ENCODE data around the gene TRPV4.

TRPV4 gene

DNA sequence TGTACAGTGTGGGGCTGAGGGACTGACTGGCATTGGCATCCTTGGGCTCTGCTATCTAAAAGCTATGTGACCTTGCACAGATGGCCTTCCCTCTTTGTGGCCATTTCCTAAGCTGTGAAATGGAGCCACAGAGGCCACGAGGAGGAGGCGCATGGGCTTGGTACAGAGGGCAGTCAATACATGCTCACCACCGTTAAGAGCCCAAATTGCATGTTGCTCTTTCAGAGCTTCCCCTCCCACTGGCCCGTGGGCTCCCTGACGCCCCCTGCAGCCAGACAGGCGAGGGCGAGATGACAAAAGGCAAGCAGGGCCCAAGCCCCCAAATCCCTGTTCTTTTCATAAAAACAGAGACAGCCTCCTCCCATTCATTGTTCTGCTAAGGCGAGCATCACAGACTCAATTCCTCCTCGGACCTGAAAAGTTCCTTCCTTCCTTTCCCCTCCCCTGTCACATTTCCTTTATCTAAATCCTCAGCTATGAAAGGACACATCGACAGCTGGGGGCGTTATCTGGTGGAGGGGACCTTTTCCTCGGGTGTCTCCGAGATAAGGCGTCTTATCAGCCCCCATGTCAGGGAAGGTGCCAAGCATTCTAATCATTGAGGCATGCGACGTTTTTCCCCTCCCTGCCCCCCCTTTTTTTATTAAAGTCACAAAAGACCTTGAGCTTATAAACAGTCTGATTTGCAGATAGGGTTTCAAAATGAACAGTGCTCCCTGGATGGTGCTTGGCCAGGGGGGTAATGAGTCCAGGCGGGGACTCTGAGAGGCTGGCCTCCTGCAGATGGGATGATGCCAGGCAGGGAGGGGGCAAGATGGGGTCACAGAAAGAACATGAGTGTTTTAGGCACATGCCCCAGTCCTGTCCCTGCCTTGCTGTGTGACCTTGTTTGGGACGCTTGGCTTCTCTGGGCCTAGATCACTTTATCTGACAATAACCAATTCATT, 93.2 kb downstream of the TRPV4 start:
- no peak for DNase-seq

DNA sequence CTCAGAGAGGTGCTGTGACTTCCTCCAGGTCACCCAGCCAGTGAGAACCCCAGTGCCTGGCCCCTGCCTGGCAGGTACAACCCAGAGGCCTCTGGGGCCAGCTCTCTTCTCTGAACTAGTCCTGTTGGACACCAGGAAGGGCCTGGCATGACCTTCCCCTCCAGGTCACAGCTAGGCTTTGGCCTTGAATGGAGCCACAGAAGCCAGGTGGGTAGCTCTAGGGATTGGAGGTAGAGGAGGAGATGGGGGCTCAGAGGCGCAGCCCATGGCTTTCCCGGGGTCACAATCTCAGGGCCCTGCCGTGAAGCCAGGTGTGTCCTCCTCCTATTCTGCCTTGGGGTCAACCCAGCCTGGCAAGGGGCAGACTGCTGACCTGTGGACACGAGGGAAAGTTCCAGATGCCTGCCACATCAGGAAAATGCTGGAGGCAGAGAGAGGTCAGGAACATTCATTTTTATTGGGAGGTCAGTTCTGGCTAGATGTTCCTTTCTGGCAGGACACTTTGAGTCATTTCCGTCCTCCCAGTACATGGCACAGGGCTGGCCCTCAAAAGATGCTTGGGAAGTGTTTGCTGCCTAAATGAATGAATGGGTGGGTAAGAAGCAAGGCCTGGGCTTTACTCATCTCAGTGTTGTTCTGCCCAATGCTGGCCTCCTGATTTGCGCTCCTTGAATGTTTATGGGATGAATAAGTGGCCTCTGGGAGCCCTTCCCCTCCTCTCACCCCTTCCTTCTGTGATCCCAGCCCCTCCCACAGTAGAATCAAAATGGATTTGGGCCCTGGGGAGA, 94.1 kb downstream of the TRPV4 start:
- DNase-seq, result no peak

DNA sequence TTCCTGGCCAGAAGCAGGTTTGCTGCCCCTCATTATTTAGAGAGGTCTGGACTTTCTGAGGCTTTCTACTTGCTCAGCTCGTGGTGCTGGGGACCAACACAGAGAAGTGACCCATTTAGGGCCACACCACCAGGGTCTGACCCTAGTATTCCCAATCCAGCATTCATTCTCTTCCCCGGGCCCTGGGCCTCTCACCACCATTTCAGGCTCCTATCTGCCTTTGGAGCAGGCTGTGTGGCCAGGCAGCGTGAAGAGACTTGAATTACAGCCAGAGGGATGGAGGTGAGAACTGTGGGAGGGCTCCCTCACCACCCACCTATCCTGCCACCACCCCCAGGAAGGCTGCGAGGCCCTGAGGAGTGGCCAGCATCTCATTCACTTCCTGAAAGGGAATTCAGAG, 95.0 kb downstream of the TRPV4 start:
- DNase-seq, result no peak

DNA sequence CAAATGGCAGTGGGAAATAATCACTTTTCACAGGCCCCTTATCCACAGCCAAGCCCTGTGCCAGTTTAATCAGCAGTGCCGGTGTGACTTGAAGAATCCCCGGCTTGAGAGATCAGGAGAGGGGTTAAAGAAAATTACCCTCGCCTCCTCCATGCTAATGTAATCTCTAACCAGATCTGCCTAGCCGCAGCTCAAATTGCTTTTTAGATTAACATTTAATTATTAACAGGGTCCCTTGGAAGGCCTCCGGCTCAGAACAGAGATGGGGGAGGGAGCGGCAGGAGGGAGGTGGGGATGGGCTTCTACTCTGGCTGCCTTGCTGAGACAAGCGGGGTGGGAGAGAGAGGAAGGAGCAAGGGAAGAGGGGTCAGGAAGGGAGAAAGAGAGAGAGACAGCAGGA, 95.6 kb downstream of the TRPV4 start:
- DNase-seq, result no peak

DNA sequence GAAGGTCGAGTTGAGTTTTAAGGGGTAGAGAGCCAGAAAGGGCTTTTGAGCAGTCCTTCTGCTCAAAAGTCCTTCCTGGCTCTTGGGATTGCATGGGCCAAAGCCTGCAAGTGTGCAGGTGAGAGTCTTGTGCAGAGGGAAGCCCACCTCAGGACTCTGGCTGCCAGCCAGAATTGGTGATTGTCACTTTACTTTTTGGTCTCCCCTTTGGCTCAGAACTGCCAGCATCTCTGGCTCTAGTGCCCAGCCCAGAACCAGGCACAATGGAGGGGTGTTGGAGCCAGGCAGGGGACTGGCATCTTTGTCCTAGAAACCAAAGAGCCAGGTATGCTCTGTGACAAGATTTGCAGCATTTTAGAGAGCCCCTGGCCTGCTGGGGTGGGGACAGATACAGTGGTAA, 96.1 kb downstream of the TRPV4 start:
- no peak for DNase-seq

DNA sequence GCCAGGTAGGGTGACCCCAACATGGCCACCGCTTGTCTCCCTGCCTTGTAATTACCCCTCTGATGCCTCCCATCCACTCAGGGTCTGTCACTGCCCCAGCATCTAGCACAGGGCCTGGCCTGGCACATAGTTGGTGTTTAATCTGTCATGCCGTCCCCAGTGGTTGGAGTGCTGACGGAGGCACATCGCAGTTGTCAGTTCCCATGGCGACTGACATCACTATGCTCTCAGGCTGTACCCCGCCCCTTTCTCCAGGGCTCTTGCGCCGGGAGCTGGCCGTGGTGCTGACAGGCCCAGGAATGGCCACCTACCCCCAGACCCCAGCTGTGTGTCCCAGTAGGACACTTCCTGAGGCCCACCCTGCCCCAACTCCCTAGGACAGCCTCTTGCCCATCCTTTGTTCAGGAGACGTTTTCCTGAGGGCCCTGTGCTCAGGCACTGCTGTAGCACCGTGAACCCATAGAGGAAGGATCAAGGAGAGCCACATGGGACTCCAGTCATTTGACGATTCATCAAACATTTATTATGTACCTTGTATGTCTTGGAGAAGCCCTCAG, 96.6 kb downstream of the TRPV4 start:
- no peak for DNase-seq

DNA sequence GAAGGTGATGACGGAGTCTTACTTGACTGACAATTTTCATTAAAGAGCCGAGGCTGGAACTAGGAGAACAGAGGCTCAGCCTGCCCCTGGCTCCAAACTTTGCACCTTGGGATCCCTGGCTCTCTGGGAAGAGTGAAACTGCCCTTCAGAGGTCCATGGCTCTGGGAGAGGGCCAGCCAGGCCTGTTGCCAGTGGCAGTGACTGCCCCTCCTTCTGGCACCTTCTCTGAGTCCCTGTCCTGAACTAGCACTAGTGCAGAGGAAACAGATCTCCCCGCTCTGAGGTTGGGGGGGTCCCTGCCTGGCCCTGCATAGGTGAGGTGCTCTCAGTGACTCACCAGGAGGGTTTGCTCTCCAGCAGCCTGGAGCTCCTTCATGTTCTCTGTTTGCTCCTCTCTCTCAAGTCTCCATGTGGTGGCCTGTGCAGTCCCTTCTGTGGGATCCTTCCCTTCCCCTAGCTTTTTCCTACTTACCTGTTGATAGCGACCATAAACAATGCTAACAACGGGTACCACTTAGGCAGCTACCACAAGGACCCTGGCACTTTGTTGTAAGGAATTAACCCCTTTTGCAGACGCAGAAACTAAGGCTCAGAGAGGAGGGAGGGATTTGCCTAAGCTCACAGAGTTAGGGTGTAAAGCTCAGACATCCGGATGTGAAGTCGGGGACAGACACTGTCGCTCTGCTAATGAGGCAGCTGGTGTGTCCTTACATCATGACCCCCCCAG, 97.2 kb downstream of the TRPV4 start:
- DNase-seq, result no peak

DNA sequence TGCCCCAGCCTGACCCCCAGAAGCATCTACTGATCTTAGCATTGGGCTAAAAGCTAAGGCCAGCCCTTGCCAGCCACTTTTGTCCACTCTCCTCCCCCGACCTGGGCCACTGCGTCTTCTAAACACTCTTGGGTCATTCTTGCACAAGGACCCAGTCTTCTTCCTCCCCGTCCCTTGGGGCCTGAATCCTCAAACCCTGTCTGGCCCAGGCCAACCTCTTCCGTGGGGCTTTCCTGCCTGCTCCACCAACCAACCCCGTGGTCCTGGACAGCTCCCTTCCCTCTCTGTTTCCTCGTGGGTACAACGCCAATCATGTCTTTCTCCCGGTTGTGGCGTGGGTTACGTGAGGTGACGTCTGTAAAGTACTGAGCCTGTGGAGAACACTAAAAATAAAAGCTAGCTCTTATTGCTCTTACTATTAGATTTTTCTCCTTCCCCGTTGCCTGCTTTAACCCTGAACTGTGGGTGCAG, 98.1 kb downstream of the TRPV4 start:
- no peak for DNase-seq

DNA sequence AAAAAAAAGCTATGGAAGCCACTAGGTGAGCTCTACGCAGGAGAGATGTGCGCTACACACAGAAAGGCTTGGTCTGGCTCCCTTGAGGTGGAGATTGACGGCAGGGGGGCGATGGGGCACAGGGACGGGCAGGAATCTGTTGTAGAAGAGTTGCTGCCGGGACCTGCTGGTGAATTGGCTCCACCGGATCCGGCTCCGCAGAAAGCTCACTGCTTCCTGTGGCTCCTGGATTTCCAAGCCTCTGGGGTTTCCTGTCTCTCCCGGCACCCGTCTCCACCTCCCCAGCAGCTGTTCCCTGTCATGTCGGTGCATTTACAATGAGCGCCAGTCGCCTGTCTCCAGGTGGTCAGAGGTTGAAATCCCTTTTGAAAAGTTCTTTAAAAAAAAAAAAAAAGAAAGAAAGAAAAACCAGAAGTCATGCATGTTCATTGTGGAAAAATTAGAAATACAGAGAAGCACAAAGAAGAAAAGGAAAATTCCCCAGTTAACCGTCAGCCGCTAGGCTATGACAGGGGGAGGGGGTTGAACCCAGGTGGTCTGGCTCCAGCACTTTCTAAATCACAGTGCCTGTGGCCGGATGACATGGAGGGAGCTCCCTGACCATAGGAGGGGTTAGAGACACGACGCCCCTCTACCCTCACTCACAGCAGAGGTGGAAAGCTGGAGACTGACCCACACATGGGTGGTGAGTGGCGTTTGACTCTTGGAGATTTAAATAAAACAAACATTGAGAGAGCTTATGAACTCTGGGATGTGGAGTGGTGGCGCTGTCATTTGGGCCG, 98.8 kb downstream of the TRPV4 start:
- DNase-seq, result no peak
